Activated naive CD8-positive, alpha-beta T cell treated with anti-CD3 and anti-CD28 coated beads, Interleukin-2, amount 10 ng/mL, durations not matched to agents 7 days and 5 days (primary cell): ENCODE measurements around the gene TMEM109. TPM values are rescaled to one million over a fixed set of nuclear protein-coding genes. Genes with fewer than 3 reads are reported as not detected.

ENCODE experiments used
- ATAC-seq: fragments of 150-1000 bp; cut with Tn5 transposase; one replicate; pipeline ENCODE4 v1.10.0; 2021; ENCODE audit warnings: low read depth, moderate library complexity
- POLR2A ChIA-PET: fragments of 350-600 bp; sonication (Branson Sonifier 250); formaldehyde crosslinking; loops from one replicate; lab custom pipeline; 2021; ENCODE audit warnings: antibody characterized with exemption; lab: Charles Lee
- DNase-seq: peaks from one replicate; pipeline ENCODE4 v3.0.0; 2021
- H3K27ac Mint-ChIP-seq: one replicate; pipeline ENCODE4 v1.8.0; 2022; ENCODE audit warnings: mild to moderate bottlenecking, mixed read lengths
- H3K27me3 Mint-ChIP-seq: one replicate; pipeline ENCODE4 v1.8.0; 2022; ENCODE audit warnings: mild to moderate bottlenecking, moderate library complexity, mixed read lengths
- H3K36me3 Mint-ChIP-seq: one replicate; pipeline ENCODE4 v1.8.0; 2021; ENCODE audit warnings: mild to moderate bottlenecking, mixed read lengths
- H3K4me1 Mint-ChIP-seq: one replicate; pipeline ENCODE4 v1.8.0; 2021; ENCODE audit warnings: mixed read lengths
- H3K4me3 Mint-ChIP-seq: one replicate; pipeline ENCODE4 v1.8.0; 2022; ENCODE audit warnings: mild to moderate bottlenecking, moderate library complexity, mixed read lengths
- H3K9me3 Mint-ChIP-seq: one replicate; pipeline ENCODE4 v1.8.0; 2021; ENCODE audit warnings: mixed read lengths
- total RNA-seq, 2 experiments: library from RNA; stranded (reverse); gene quantifications; one replicate each; pipeline ENCODE4 v1.2.3, GENCODE V29; 2021

Gene TMEM109
- 100 to 1,000 TPM in 1 of 2 experiments, 10 to 100 TPM in 1; 97.8 to 102 TPM for total RNA-seq

GRCh38 chr11:60913793-60914632, at the start of gene TMEM109:
TSS of gene TMEM109 (plus strand) at chr11:60914158. CDS start at chr11:60919694, 5,536 bp downstream.
- Mint-ChIP-seq H3K4me3 (peak within 1 kb of the TSS; percentile 98), H3K4me1 (peaks cover 46% of the 10 kb centered on the region), H3K27me3 (no peaks in the 10 kb centered on the region), H3K9me3 (no peaks in the 10 kb centered on the region), H3K36me3 (peaks cover 4% of the 10 kb centered on the region), H3K27ac (peak within 1 kb of the TSS; percentile 98)
- peak; percentile 84 for DNase-seq
- POLR2A ChIA-PET, result interaction anchor here (0.7 to 3.1 kb wide), 16 partner anchors 8 to 198 kb away, joined by 3 to 21 read pairs (median 3); partner anchors contain the start of genes PRPF19, PTGDR2, SLC15A3 and TMEM132A
- ATAC-seq, result peak; percentile 68

- ATAC-seq (peak; percentile 33), DNase-seq (peak; percentile 22)
- Mint-ChIP-seq H3K27me3 (peaks cover 6% of the 10 kb centered on the region), H3K36me3 (peaks cover 1% of the 10 kb centered on the region), H3K27ac (peak overlapping the region; percentile 45), H3K4me1 (peaks cover 34% of the 10 kb centered on the region), H3K9me3 (no peaks in the 10 kb centered on the region), H3K4me3 (peak overlapping the region; percentile 2)
- POLR2A ChIA-PET, result interaction anchor here (1.5 to 1.9 kb wide), 2 partner anchors 9 to 21 kb away, joined by 3 to 4 read pairs; partner anchors contain the start of gene PTGDR2
Measured at GRCh38 chr11:60864856-60865513, 49.0 kb upstream of the TMEM109 start.

DNA sequence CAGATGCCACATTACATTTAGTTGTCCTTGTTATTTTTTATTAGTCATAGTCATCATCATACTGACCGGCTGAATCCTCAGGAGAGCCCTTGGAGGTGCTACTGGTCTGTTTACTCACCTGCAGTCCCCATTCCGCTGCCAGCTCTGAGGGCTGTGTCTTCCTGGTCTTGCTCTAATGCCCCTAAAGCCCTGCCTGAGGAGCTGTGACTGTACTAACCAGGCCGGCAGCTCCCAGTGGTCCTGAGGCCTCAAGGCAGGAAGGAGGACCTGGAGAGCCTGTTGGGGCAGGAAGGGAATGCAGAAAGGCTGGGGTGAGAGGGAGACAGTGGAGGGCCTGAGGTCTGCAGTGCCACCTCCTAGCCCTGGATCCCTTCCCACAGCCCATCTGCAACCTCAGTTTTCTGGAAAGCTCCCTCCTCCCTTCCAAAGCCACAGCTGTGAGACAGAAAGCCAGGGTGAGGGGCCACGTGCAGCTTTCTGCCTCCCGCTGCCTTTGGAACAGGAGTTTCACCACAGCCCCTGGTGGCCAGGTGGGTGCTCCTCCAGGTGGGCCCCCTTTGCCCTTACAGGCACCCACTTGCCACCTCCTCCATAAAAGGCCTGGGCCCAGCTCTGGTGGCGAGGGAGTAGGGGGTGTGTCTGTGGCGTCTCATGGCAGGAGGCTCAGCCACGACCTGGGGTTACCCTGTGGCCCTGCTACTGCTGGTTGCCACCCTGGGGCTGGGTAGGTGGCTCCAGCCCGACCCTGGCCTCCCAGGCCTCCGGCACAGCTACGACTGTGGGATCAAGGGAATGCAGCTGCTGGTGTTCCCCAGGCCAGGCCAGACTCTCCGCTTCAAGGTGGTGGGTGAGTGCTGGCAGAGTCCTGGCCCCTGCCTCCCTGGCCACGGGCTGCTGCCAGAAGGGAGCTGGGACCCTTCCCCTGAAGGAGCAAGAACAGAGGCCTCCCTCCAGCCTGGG, 46.8 kb upstream of the TMEM109 start, which contains the start of gene ZP1:
Gene ZP1, plus strand, starts transcription at position 632 of the 960 bp plus-strand sequence. Its CDS starts 20 bp downstream, at position 652.
- DNase-seq (peak; percentile 14), ATAC-seq (no peak)
- POLR2A ChIA-PET, result interaction anchor here (1.2 to 2.2 kb wide), 5 partner anchors 11 to 46 kb away, joined by 3 to 10 read pairs (median 5); partner anchors contain the start of genes CCDC86, PTGDR2 and TMEM109
- Mint-ChIP-seq H3K36me3 (no peaks in the 10 kb centered on the region), H3K27me3 (peaks cover 6% of the 10 kb centered on the region), H3K4me3 (peak within 1 kb of the TSS; percentile 35), H3K9me3 (no peaks in the 10 kb centered on the region), H3K27ac (peak within 1 kb of the TSS; percentile 87), H3K4me1 (peaks cover 51% of the 10 kb centered on the region)

GRCh38 chr11:60867871-60868681, 45.9 kb upstream of the TMEM109 start:
- no peak for DNase-seq
- Mint-ChIP-seq H3K36me3 (no peaks in the 10 kb centered on the region), H3K27me3 (peaks cover 3% of the 10 kb centered on the region), H3K27ac (peak overlapping the region; percentile 87), H3K4me3 (peak overlapping the region; percentile 35), H3K4me1 (peaks cover 60% of the 10 kb centered on the region), H3K9me3 (no peaks in the 10 kb centered on the region)
- POLR2A ChIA-PET, result interaction anchor here (0.7 to 2.2 kb wide), 12 partner anchors 10 to 270 kb away, joined by 3 to 10 read pairs (median 4); partner anchors contain the start of genes CCDC86, PRPF19, PTGDR2 and TMEM109
- ATAC-seq, result peak; percentile 9

DNA sequence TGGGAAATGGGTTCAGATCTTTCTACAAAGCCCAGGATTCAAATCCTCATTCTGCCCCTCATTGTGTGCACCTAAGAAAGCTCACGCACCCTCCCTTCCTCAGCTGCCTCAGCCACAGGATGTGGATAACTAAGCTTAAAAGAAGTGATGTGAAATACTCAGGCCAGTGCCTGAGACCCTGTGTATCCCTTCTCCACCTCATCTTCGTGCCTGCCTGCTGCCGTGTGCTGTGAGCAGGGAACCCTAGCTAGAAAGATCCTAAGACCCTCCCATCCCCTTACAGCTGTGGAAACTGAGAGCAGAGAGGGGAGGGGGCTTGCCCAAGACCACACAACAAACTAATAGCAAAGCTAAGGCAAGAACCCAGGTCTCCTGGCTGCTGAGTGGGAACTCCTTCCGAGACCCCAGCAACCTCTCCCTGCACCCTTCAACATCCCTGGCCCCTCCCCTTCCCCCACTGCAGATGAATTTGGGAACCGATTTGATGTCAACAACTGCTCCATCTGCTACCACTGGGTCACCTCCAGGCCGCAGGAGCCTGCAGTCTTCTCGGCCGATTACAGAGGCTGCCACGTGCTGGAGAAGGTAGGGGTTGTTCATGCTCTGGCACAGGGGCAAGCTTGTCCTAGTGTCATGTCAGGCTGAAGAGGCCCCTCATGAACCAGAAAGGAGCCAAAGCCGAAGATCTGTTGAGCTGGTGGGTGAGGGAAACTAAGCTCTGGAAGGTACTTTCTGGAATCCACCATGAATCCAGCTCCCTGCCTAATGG, 45.1 kb upstream of the TMEM109 start:
- Mint-ChIP-seq H3K4me3 (peak overlapping the region; percentile 35), H3K36me3 (no peaks in the 10 kb centered on the region), H3K27me3 (peaks cover 3% of the 10 kb centered on the region), H3K9me3 (no peaks in the 10 kb centered on the region), H3K4me1 (peaks cover 66% of the 10 kb centered on the region), H3K27ac (peak overlapping the region; percentile 87)
- DNase-seq (no peak), ATAC-seq (peak; percentile 66)
- POLR2A ChIA-PET, result interaction anchor here (0.9 to 2.2 kb wide), 8 partner anchors 11 to 245 kb away, joined by 3 to 10 read pairs (median 4); partner anchors contain the start of genes CCDC86, PRPF19 and TMEM109

DNA sequence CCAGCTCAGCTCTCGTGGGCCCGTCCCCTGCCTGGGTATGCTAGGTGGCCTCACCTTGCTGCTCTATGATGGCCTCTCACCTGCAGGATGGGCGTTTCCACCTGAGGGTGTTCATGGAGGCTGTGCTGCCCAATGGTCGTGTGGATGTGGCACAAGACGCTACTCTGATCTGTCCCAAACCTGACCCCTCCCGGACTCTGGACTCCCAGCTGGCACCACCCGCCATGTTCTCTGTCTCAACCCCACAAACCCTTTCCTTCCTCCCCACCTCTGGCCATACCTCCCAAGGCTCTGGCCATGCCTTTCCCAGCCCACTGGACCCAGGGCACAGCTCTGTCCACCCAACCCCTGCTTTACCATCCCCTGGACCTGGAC, 44.5 kb upstream of the TMEM109 start:
- Mint-ChIP-seq H3K4me1 (peaks cover 66% of the 10 kb centered on the region), H3K27ac (peak overlapping the region; percentile 28), H3K4me3 (peak overlapping the region; percentile 17), H3K27me3 (peaks cover 3% of the 10 kb centered on the region), H3K36me3 (no peaks in the 10 kb centered on the region), H3K9me3 (no peaks in the 10 kb centered on the region)
- DNase-seq (no peak), ATAC-seq (no peak)
- POLR2A ChIA-PET, result interaction anchor here (1.5 to 2.2 kb wide), 3 partner anchors 12 to 37 kb away, joined by 4 to 10 read pairs (median 9); partner anchors contain the start of genes CCDC86 and PRPF19

DNA sequence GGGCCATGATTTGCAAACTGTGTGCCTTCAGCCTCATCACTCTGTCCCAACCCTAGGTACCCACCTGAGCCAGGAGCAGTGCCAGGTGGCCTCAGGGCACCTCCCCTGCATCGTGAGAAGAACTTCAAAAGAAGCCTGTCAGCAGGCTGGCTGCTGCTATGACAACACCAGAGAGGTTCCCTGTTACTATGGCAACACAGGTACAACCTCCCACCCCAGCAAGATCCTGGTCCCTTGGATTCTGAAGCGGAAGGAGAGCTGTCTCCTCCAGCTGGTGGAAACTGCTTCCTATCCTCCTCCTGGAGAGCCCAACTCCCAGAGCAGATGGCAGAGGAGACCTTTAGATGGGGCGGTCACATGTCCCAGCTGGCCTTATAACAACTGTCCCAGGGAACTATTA, 43.7 kb upstream of the TMEM109 start:
- Mint-ChIP-seq H3K36me3 (no peaks in the 10 kb centered on the region), H3K27me3 (no peaks in the 10 kb centered on the region), H3K9me3 (no peaks in the 10 kb centered on the region), H3K4me1 (peaks cover 59% of the 10 kb centered on the region), H3K27ac (peak overlapping the region; percentile 85), H3K4me3 (peak overlapping the region; percentile 9)
- POLR2A ChIA-PET, result interaction anchor here (1.0 to 2.2 kb wide), 4 partner anchors 17 to 44 kb away, joined by 3 to 13 read pairs (median 4); partner anchors contain the start of genes CCDC86 and TMEM109
- DNase-seq (no peak), ATAC-seq (no peak)

DNA sequence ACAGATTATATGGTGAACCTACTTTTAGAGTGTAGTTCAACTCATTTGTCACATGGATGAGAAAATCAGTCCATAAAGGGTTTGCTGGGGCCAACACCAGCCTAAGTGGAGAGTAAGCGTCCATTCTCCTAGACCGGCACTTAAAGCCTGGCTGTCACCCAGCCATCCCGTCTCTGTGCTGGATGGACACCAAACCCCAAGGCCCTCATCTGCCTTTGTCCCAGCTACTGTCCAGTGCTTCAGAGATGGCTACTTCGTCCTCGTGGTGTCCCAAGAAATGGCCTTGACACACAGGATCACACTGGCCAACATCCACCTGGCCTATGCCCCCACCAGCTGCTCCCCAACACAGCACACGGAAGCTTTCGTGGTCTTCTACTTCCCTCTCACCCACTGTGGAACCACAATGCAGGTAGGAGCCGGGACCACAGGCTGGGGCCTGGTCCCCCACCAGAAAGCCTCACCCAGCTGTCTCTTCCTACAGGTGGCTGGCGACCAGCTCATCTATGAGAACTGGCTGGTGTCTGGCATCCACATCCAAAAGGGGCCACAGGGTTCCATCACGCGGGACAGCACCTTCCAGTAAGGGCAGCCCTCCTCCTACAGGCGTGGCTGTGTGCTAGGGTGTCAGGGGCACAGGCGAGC, 43.1 kb upstream of the TMEM109 start:
- H3K4me1 Mint-ChIP-seq, result peaks cover 56% of the 10 kb centered on the region

GRCh38 chr11:60871378-60872061, 42.4 kb upstream of the TMEM109 start:
- peaks cover 56% of the 10 kb centered on the region for H3K4me1 Mint-ChIP-seq
- no peaks in the 10 kb centered on the region for H3K27me3 Mint-ChIP-seq
- DNase-seq, result peak; percentile 59
- POLR2A ChIA-PET, result interaction anchor here (0.7 to 2.2 kb wide), 9 partner anchors 11 to 39 kb away, joined by 3 to 13 read pairs (median 4); partner anchors contain the start of genes CCDC86 and PTGDR2
- peak; percentile 62 for ATAC-seq
- H3K27ac Mint-ChIP-seq, result peak overlapping the region; percentile 85
- no peaks in the 10 kb centered on the region for H3K9me3 Mint-ChIP-seq
- peak overlapping the region; percentile 59 for H3K4me3 Mint-ChIP-seq
- H3K36me3 Mint-ChIP-seq, result no peaks in the 10 kb centered on the region

More for the DNA sequence above, 43.1 kb upstream of the TMEM109 start:
- no peaks in the 10 kb centered on the region for H3K9me3 Mint-ChIP-seq
- peak; percentile 57 for DNase-seq
- H3K27ac Mint-ChIP-seq, result peak overlapping the region; percentile 85
- POLR2A ChIA-PET, result interaction anchor here (0.8 to 2.2 kb wide), 9 partner anchors 10 to 43 kb away, joined by 3 to 13 read pairs (median 4); partner anchors contain the start of genes CCDC86, PTGDR2 and TMEM109
- no peaks in the 10 kb centered on the region for H3K36me3 Mint-ChIP-seq
- peak overlapping the region; percentile 59 for H3K4me3 Mint-ChIP-seq
- H3K27me3 Mint-ChIP-seq, result no peaks in the 10 kb centered on the region
- peak; percentile 29 for ATAC-seq
